ENCODE results near the gene LRGUK. TPM values are rescaled to one million over a fixed set of nuclear protein-coding genes. Genes with fewer than 3 reads are reported as not detected.

The LRGUK gene
- polyA plus RNA-seq, 3 donors = 0.41 TPM; not detected in 2

DNA sequence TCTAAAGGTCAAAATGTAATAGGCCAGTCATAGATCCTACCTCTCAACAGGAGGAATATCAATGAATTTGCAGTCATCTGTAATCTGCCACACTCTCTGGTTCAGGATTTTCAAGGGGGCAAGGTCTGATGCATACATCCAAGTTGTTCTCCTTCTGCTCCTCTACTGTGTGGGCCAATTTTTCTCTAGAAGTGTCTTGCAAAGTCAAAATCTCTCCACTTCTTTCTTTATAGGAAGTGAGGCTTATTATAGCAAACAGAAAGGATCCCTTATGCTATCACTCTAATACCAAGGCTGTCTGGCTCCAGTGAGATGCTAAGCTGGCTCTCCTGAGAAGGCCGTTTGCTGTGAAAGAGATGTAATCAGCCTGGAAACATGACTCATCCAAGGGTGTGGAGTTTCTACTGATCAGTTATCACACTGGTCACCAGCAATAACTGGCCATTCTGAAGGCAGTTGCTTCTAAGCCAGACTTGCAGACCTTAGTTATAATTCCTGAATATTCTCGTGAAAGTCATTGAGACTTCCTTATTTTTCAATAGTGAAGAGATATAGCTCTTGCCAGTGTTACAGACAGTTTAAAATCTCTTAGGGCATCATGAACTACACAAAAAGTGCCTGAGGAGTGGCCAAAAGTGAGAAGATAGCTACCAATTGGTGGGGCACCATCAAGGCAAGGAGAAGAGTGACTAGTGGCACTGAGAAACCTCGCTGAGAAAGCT, 43.2 kb upstream of the LRGUK start:
- no peak overlapping the region for H3K4me3 Mint-ChIP-seq

DNA sequence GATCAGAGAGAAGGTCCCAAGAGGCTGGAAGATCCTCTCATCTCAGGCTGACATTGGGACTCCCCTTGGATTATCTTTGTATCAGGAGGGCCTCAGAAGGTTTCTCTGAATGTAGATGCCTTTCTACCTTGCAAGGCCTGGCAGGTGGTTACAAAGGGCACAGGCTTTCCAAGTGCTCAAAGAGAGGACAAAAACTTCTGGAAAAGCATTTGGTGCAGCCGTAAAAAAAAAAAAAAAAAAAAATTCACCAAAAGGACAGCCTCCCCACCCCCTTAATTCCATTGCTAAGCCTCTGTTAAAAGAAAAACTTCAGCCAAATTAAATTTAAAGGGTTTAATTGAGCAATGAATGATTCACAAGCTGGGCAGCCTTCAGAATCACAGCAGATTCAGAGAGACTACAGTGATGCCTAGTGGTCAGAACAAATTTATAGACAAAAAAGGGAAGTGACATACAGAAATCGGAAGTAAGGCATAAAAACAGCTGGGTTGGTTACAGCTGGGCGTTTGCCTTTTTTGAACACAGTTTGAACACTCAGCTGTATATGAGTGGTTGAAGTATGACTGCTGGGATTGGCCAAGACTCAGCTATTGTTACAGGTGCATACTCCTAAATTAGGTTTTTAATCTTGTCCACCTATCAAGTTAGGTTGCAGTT, 42.5 kb upstream of the LRGUK start:
- Histone ChIP-seq H3K4me3 (replicated peaks in 1 of 3; ENCODE audit: low read depth in 2 of 3, low read length in 3 of 3) (peak overlapping the region in 1 of 3 experiments; percentile 15), H2AFZ (ENCODE audit: insufficient read depth, low read depth, low read length, poor library complexity, severe bottlenecking) (peak overlapping the region; percentile 0), H4K20me1 (ENCODE audit: insufficient read depth, low read length) (no peaks in the 10 kb centered on the region), H3K79me2 (ENCODE audit: insufficient read depth, low read length) (no peaks in the 10 kb centered on the region), H3K9ac (ENCODE audit: insufficient read depth, low read length, poor library complexity, severe bottlenecking) (no peak overlapping the region), H3K9me3 (replicated peaks in 1 of 2; ENCODE audit: control insufficient read depth in 1 of 2, insufficient read depth in 1 of 2, low read length in 2 of 2) (peaks cover 0 to 23% of the 10 kb centered on the region in 2 donors), H3K4me1 (ENCODE audit: control insufficient read depth in 1 of 2, insufficient read depth in 2 of 2, low read length in 2 of 2) (peaks cover 27 to 30% of the 10 kb centered on the region in 2 donors), H3K27ac (ENCODE audit: low read depth in 1 of 2, low read length in 2 of 2) (peak overlapping the region in 1 of 2 donors; percentile 61), H3K36me3 (replicated peaks in 1 of 2; ENCODE audit: control insufficient read depth in 1 of 2, insufficient read depth in 2 of 2, low read length in 2 of 2) (no peaks in the 10 kb centered on the region), H3K4me2 (replicated peaks; ENCODE audit: extremely low read depth, low read length, poor library complexity, severe bottlenecking) (no peak overlapping the region), H3K27me3 (ENCODE audit: control insufficient read depth in 2 of 2, insufficient read depth in 2 of 2, low read length in 2 of 2) (no peaks in the 10 kb centered on the region)
- Mint-ChIP-seq H3K27me3 (ENCODE audit: low read depth in 3 of 3) (no peaks in the 10 kb centered on the region), H3K27ac (peak overlapping the region; percentile 63 to 91 (median 87)), H3K36me3 (peaks cover 2 to 5% of the 10 kb centered on the region in 2 donors), H3K9me3 (peaks cover 3 to 22% (median 14%) of the 10 kb centered on the region in 7 donors), H3K4me3 (no peak overlapping the region), H3K4me1 (peaks cover 28% of the 10 kb centered on the region)
- TF ChIP-seq, protein P1, sequence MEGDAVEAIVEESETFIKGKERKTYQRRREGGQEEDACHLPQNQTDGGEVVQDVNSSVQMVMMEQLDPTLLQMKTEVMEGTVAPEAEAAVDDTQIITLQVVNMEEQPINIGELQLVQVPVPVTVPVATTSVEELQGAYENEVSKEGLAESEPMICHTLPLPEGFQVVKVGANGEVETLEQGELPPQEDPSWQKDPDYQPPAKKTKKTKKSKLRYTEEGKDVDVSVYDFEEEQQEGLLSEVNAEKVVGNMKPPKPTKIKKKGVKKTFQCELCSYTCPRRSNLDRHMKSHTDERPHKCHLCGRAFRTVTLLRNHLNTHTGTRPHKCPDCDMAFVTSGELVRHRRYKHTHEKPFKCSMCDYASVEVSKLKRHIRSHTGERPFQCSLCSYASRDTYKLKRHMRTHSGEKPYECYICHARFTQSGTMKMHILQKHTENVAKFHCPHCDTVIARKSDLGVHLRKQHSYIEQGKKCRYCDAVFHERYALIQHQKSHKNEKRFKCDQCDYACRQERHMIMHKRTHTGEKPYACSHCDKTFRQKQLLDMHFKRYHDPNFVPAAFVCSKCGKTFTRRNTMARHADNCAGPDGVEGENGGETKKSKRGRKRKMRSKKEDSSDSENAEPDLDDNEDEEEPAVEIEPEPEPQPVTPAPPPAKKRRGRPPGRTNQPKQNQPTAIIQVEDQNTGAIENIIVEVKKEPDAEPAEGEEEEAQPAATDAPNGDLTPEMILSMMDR (IDR thresholded peaks at IDR 0.05) = no peak
- intact Hi-C loops (cut with micrococcal nuclease) = no loop called here
- DNase-seq = peak; percentile 74 to 85 (median 84)
- WGBS (ENCODE audit: insufficient coverage) = no CpG with 5 or more reads among the region's 3 CpGs

More for the DNA sequence above, 43.2 kb upstream of the LRGUK start:
- WGBS (ENCODE audit: insufficient coverage) = 100% methylated on average over 1 of the region's 3 CpGs
- no peak overlapping the region for H3K9ac ChIP-seq (ENCODE audit: insufficient read depth, low read length, poor library complexity, severe bottlenecking)
- H3K4me1 ChIP-seq (ENCODE audit: control insufficient read depth in 1 of 2, insufficient read depth in 2 of 2, low read length in 2 of 2) = peaks cover 27 to 30% of the 10 kb centered on the region in 2 donors
- H3K4me3 ChIP-seq (replicated peaks in 1 of 3; ENCODE audit: low read depth in 2 of 3, low read length in 3 of 3) = peak overlapping the region in 1 of 3 experiments; percentile 15
- peak overlapping the region; percentile 0 for H2AFZ ChIP-seq (ENCODE audit: insufficient read depth, low read depth, low read length, poor library complexity, severe bottlenecking)
- peak; percentile 17 to 49 (median 25) for DNase-seq
- Mint-ChIP-seq H3K36me3 (peaks cover 2 to 4% of the 10 kb centered on the region in 2 donors), H3K27me3 (ENCODE audit: low read depth in 3 of 3) (no peaks in the 10 kb centered on the region), H3K27ac (peak overlapping the region; percentile 6 to 91 (median 87)), H3K4me1 (peaks cover 28% of the 10 kb centered on the region), H3K9me3 (peaks cover 0 to 15% (median 7%) of the 10 kb centered on the region in 7 donors)
- no peaks in the 10 kb centered on the region for H4K20me1 ChIP-seq (ENCODE audit: insufficient read depth, low read length)
- H3K27me3 ChIP-seq (ENCODE audit: control insufficient read depth in 2 of 2, insufficient read depth in 2 of 2, low read length in 2 of 2) = no peaks in the 10 kb centered on the region
- no peaks in the 10 kb centered on the region for H3K36me3 ChIP-seq (replicated peaks in 1 of 2; ENCODE audit: control insufficient read depth in 1 of 2, insufficient read depth in 2 of 2, low read length in 2 of 2)
- intact Hi-C loops (cut with micrococcal nuclease) = no loop called here
- H3K27ac ChIP-seq (ENCODE audit: low read depth in 1 of 2, low read length in 2 of 2) = peak overlapping the region in 1 of 2 donors; percentile 61
- no peak overlapping the region for H3K4me2 ChIP-seq (replicated peaks; ENCODE audit: extremely low read depth, low read length, poor library complexity, severe bottlenecking)
- H3K79me2 ChIP-seq (ENCODE audit: insufficient read depth, low read length) = no peaks in the 10 kb centered on the region
- H3K9me3 ChIP-seq (replicated peaks in 1 of 2; ENCODE audit: control insufficient read depth in 1 of 2, insufficient read depth in 1 of 2, low read length in 2 of 2) = peaks cover 0 to 16% of the 10 kb centered on the region in 2 donors
- TF ChIP-seq, protein P1 (IDR thresholded peaks at IDR 0.05) = no peak

Measured in CD14-positive monocyte (primary cell).